Left ventricle myocardium inferior (tissue), 1 donor: Measurements from ENCODE around the gene PARD3B. TPM values are rescaled to one million over a fixed set of nuclear protein-coding genes. Genes with fewer than 3 reads are reported as not detected.

Experiments used
- DNase-seq: peaks from one replicate; pipeline ENCODE4 v3.0.0-alpha.2; 2020
- H3K27ac ChIP-seq: fragments of 200-600 bp; replicated peaks from 2 replicates; pipeline ENCODE4 v1.8.0; 2021
- H3K27me3 ChIP-seq: fragments of 200-600 bp; 2 replicates; pipeline ENCODE4 v1.8.0; 2021; ENCODE audit warnings: low read depth
- H3K36me3 ChIP-seq: fragments of 200-600 bp; 2 replicates; pipeline ENCODE4 v1.8.0; 2021
- H3K4me1 ChIP-seq: fragments of 200-600 bp; 2 replicates; pipeline ENCODE4 v1.8.0; 2021
- H3K4me3 ChIP-seq: fragments of 200-600 bp; 2 replicates; pipeline ENCODE4 v1.8.0; 2021; ENCODE audit warnings: mild to moderate bottlenecking, moderate library complexity
- H3K9me3 ChIP-seq: fragments of 200-600 bp; replicated peaks from 2 replicates; pipeline ENCODE4 v1.8.0; 2021
- CTCF ChIP-seq: fragments of 200-600 bp; IDR thresholded peaks from 2 replicates; pipeline ENCODE4 v1.8.0; 2021; ENCODE audit warnings: antibody characterized with exemption, mild to moderate bottlenecking, borderline replicate concordance
- intact Hi-C: fragments of 100-400 bp; cut with micrococcal nuclease; formaldehyde crosslinking; loops from one replicate; pipeline ENCODE4 v1.11.0; 2022
- total RNA-seq: library from RNA; stranded (reverse); fragmentation: NEBNext Ultra II Directional; extraction: Animal tissue kit (Norgen Biotek cat#: 25700); gene quantifications from one replicate; pipeline ENCODE4 v1.2.1, GENCODE V29; 2021
- donor health status: DM: no; HTN: yes; CAD: no; lungs with severe emphysema.

The PARD3B gene
- total RNA-seq, 1 donor from 2014 or later: 9.1 TPM

GRCh38 chr2:205660521-205661124 lies 1115.3 kb downstream of the PARD3B start:
- Histone ChIP-seq H3K9me3 (no peaks in the 10 kb centered on the region), H3K4me1 (peaks cover 7% of the 10 kb centered on the region), H3K36me3 (no peaks in the 10 kb centered on the region), H3K27me3 (no peaks in the 10 kb centered on the region), H3K27ac (no peak overlapping the region), H3K4me3 (no peak overlapping the region)
- no peak for TF ChIP-seq CTCF
- intact Hi-C loops: no loop called here
- no peak for DNase-seq

GRCh38 chr2:205661281-205661680 lies 1116.0 kb downstream of the PARD3B start:
- no peaks in the 10 kb centered on the region for H3K36me3 ChIP-seq
- H3K9me3 ChIP-seq: peaks cover under 1% of the 10 kb centered on the region
- no peak for DNase-seq
- peaks cover 7% of the 10 kb centered on the region for H3K4me1 ChIP-seq
- H3K27me3 ChIP-seq: no peaks in the 10 kb centered on the region
- H3K27ac ChIP-seq: no peak overlapping the region
- H3K4me3 ChIP-seq: no peak overlapping the region
- intact Hi-C loops: no loop called here
- no peak for TF ChIP-seq CTCF

- no peak for DNase-seq
- no peaks in the 10 kb centered on the region for H3K27me3 ChIP-seq
- H3K4me1 ChIP-seq: peaks cover 7% of the 10 kb centered on the region
- no peak overlapping the region for H3K27ac ChIP-seq
- TF ChIP-seq CTCF: no peak
- H3K36me3 ChIP-seq: no peaks in the 10 kb centered on the region
- peaks cover 10% of the 10 kb centered on the region for H3K9me3 ChIP-seq
- intact Hi-C loops: no loop called here
- no peak overlapping the region for H3K4me3 ChIP-seq
Observed at GRCh38 chr2:205662206-205662965, 1117.1 kb downstream of the PARD3B start.

GRCh38 chr2:205665791-205666190 lies 1120.5 kb downstream of the PARD3B start:
- DNase-seq: no peak
- no peak overlapping the region for H3K4me3 ChIP-seq
- peaks cover 5% of the 10 kb centered on the region for H3K4me1 ChIP-seq
- H3K36me3 ChIP-seq: no peaks in the 10 kb centered on the region
- intact Hi-C loops: no loop called here
- peaks cover 3% of the 10 kb centered on the region for H3K27me3 ChIP-seq
- peaks cover 16% of the 10 kb centered on the region for H3K9me3 ChIP-seq
- no peak overlapping the region for H3K27ac ChIP-seq
- no peak for TF ChIP-seq CTCF
